ENCODE data around the gene RIMOC1.
"Not testable (repeated sequence)": the region's sequence is repeated elsewhere in the genome, so short reads cannot be mapped to it uniquely, and the experiment has no call there.

Gene RIMOC1

GRCh38 chr5:41932770-41933169 is 28.6 kb downstream of the RIMOC1 start:
- Histone ChIP-seq H3K27ac (ENCODE audit: low read depth, low read length) (no peak overlapping the region), H3K36me3 (ENCODE audit: low read length) (peaks cover 11% of the 10 kb centered on the region; the same call in 1 of the 2 replicates), H3K4me3 (ENCODE audit: insufficient read depth, low read length, poor library complexity, severe bottlenecking) (no peak overlapping the region), H4K20me1 (ENCODE audit: low read depth, low read length) (no peaks in the 10 kb centered on the region), H3K9me2 (replicated peaks; ENCODE audit: insufficient read depth, low read length) (no peaks in the 10 kb centered on the region), H3K4me2 (ENCODE audit: low read depth, low read length, poor library complexity, severe bottlenecking) (no peak overlapping the region), H3K9ac (ENCODE audit: low read length) (no peak overlapping the region), H3K9me3 (ENCODE audit: insufficient read depth, low read length) (no peaks in the 10 kb centered on the region), H3K27me3 (ENCODE audit: low read length) (no peaks in the 10 kb centered on the region), H3K79me2 (ENCODE audit: insufficient read depth, low read length) (no peaks in the 10 kb centered on the region), H3F3A (ENCODE audit: insufficient read depth) (no peaks in the 10 kb centered on the region), H2AFZ (ENCODE audit: low read depth, low read length, severe bottlenecking) (no peak overlapping the region)
- no peak for TF ChIP-seq CTCF (IDR thresholded peaks at IDR 0.05; ENCODE audit: insufficient read depth, low read length, poor library complexity, severe bottlenecking)
- no peak for TF ChIP-seq EZH2phosphoT487 (conservative IDR thresholded peaks at IDR 0.05; ENCODE audit: low read length)

GRCh38 chr5:41935544-41935943 is 31.4 kb downstream of the RIMOC1 start:
- Histone ChIP-seq H3F3A (ENCODE audit: insufficient read depth) (no peaks in the 10 kb centered on the region), H2AFZ (ENCODE audit: low read depth, low read length, severe bottlenecking) (no peak overlapping the region), H3K79me2 (ENCODE audit: insufficient read depth, low read length) (no peaks in the 10 kb centered on the region), H3K36me3 (ENCODE audit: low read length) (peaks cover 8% of the 10 kb centered on the region; the same call in 1 of the 2 replicates), H4K20me1 (ENCODE audit: low read depth, low read length) (no peaks in the 10 kb centered on the region), H3K4me2 (ENCODE audit: low read depth, low read length, poor library complexity, severe bottlenecking) (no peak overlapping the region), H3K9me3 (ENCODE audit: insufficient read depth, low read length) (no peaks in the 10 kb centered on the region), H3K27me3 (ENCODE audit: low read length) (no peaks in the 10 kb centered on the region), H3K9me2 (replicated peaks; ENCODE audit: insufficient read depth, low read length) (no peaks in the 10 kb centered on the region), H3K4me3 (ENCODE audit: insufficient read depth, low read length, poor library complexity, severe bottlenecking) (no peak overlapping the region), H3K27ac (ENCODE audit: low read depth, low read length) (no peak overlapping the region), H3K9ac (ENCODE audit: low read length) (no peak overlapping the region)
- TF ChIP-seq EZH2phosphoT487 (conservative IDR thresholded peaks at IDR 0.05; ENCODE audit: low read length) (no peak), CTCF (IDR thresholded peaks at IDR 0.05; ENCODE audit: insufficient read depth, low read length, poor library complexity, severe bottlenecking) (no peak)

- H4K20me1 ChIP-seq (ENCODE audit: low read depth, low read length), result no peaks in the 10 kb centered on the region
- H2AFZ ChIP-seq (ENCODE audit: low read depth, low read length, severe bottlenecking), result no peak overlapping the region
- H3K4me2 ChIP-seq (ENCODE audit: low read depth, low read length, poor library complexity, severe bottlenecking), result no peak overlapping the region
- H3K27me3 ChIP-seq (ENCODE audit: low read length), result no peaks in the 10 kb centered on the region
- no peak overlapping the region for H3K4me3 ChIP-seq (ENCODE audit: insufficient read depth, low read length, poor library complexity, severe bottlenecking)
- H3K27ac ChIP-seq (ENCODE audit: low read depth, low read length), result no peak overlapping the region
- H3K9me2 ChIP-seq (replicated peaks; ENCODE audit: insufficient read depth, low read length), result no peaks in the 10 kb centered on the region
- TF ChIP-seq CTCF (IDR thresholded peaks at IDR 0.05; ENCODE audit: insufficient read depth, low read length, poor library complexity, severe bottlenecking), result no peak
- TF ChIP-seq EZH2phosphoT487 (conservative IDR thresholded peaks at IDR 0.05; ENCODE audit: low read length), result no peak
- H3K9me3 ChIP-seq (ENCODE audit: insufficient read depth, low read length), result no peaks in the 10 kb centered on the region
- H3K36me3 ChIP-seq (ENCODE audit: low read length), result no peaks in the 10 kb centered on the region; the same call in 1 of the 2 replicates
- no peaks in the 10 kb centered on the region for H3F3A ChIP-seq (ENCODE audit: insufficient read depth)
- H3K9ac ChIP-seq (ENCODE audit: low read length), result no peak overlapping the region
- H3K79me2 ChIP-seq (ENCODE audit: insufficient read depth, low read length), result no peaks in the 10 kb centered on the region
Observed at GRCh38 chr5:41940641-41941040, 36.5 kb downstream of the RIMOC1 start.

GRCh38 chr5:41945332-41945955 is 41.3 kb downstream of the RIMOC1 start:
- not testable (repeated sequence) for H3K9ac ChIP-seq (ENCODE audit: low read length); H4K20me1 ChIP-seq (ENCODE audit: low read depth, low read length); H3K27me3 ChIP-seq (ENCODE audit: low read length); H3K9me3 ChIP-seq (ENCODE audit: insufficient read depth, low read length); H3K9me2 ChIP-seq (replicated peaks; ENCODE audit: insufficient read depth, low read length); H3K36me3 ChIP-seq (ENCODE audit: low read length); H3K4me3 ChIP-seq (ENCODE audit: insufficient read depth, low read length, poor library complexity, severe bottlenecking); H3F3A ChIP-seq (ENCODE audit: insufficient read depth); H2AFZ ChIP-seq (ENCODE audit: low read depth, low read length, severe bottlenecking); H3K79me2 ChIP-seq (ENCODE audit: insufficient read depth, low read length); H3K27ac ChIP-seq (ENCODE audit: low read depth, low read length); H3K4me2 ChIP-seq (ENCODE audit: low read depth, low read length, poor library complexity, severe bottlenecking)

All from SU-DHL-6 (cell line).